GM23338 (cell line): ENCODE results near the gene NLGN3. TPM values are rescaled to one million over a fixed set of nuclear protein-coding genes. Genes with fewer than 3 reads are reported as not detected.

ENCODE experiments used
- ATAC-seq: fragments of 200-7000 bp; cut with Tn5 transposase; 3 replicates; pipeline ENCODE4 v1.9.1; 2020
- DNase-seq: peaks from one replicate; pipeline ENCODE4 v3.0.0-alpha.2; 2015; ENCODE audit warnings: low spot score
- H2AFZ ChIP-seq: fragments of 200-600 bp; sonication (generic); 2 replicates; pipeline ENCODE4 v1.8.0; 2016; ENCODE audit warnings: antibody characterized with exemption, mild to moderate bottlenecking, moderate library complexity
- H3F3A ChIP-seq: fragments of 200-600 bp; sonication (generic); replicated peaks from 2 replicates; pipeline ENCODE4 v1.8.0; 2017; ENCODE audit warnings: antibody characterized with exemption, mixed run types, low read depth
- H3K27ac ChIP-seq: fragments of 200-600 bp; sonication (generic); 2 replicates; pipeline ENCODE4 v1.6.1; 2016; ENCODE audit warnings: low read depth
- H3K27me3 ChIP-seq: fragments of 200-600 bp; sonication (generic); 2 replicates; pipeline ENCODE4 v1.8.0; 2016; ENCODE audit warnings: mild to moderate bottlenecking, mixed run types, moderate library complexity; ENCODE audit not compliant: insufficient read depth
- H3K36me3 ChIP-seq: fragments of 200-600 bp; sonication (generic); 2 replicates; pipeline ENCODE4 v1.8.0; 2016; ENCODE audit warnings: mild to moderate bottlenecking; ENCODE audit not compliant: insufficient read depth
- H3K4me1 ChIP-seq: fragments of 200-600 bp; sonication (generic); 2 replicates; pipeline ENCODE4 v1.8.0; 2016; ENCODE audit warnings: mild to moderate bottlenecking, moderate library complexity; ENCODE audit not compliant: insufficient read depth
- H3K4me2 ChIP-seq: fragments of 200-600 bp; sonication (generic); 2 replicates; pipeline ENCODE4 v1.7.1; 2017; ENCODE audit warnings: mixed run types
- H3K4me3 ChIP-seq: fragments of 200-600 bp; sonication (generic); 2 replicates; pipeline ENCODE4 v1.6.1; 2016; ENCODE audit warnings: mixed run types
- H3K79me2 ChIP-seq: fragments of 200-600 bp; sonication (generic); replicated peaks from 2 replicates; pipeline ENCODE4 v1.8.0; 2017; ENCODE audit warnings: mild to moderate bottlenecking; ENCODE audit not compliant: insufficient read depth
- H3K9me2 ChIP-seq: fragments of 200-600 bp; sonication (generic); 2 replicates; pipeline ENCODE4 v1.8.0; 2017; ENCODE audit not compliant: insufficient read depth
- H4K20me1 ChIP-seq: fragments of 200-600 bp; sonication (generic); replicated peaks from 2 replicates; pipeline ENCODE4 v1.8.0; 2017; ENCODE audit warnings: mild to moderate bottlenecking; ENCODE audit not compliant: insufficient read depth
- H3K27ac Mint-ChIP-seq: 2 replicates; pipeline ENCODE4 v1.8.0; 2020; ENCODE audit warnings: inconsistent platforms, mild to moderate bottlenecking, moderate library complexity, mixed read lengths
- H3K27me3 Mint-ChIP-seq: 3 replicates; pipeline ENCODE4 v1.8.0; 2022; ENCODE audit warnings: low read depth, mild to moderate bottlenecking, moderate library complexity, mixed read lengths, inconsistent platforms; ENCODE audit not compliant: insufficient read depth, poor library complexity
- H3K36me3 Mint-ChIP-seq: 3 replicates; pipeline ENCODE4 v1.8.0; 2021; ENCODE audit warnings: low read depth, mild to moderate bottlenecking, inconsistent platforms, moderate library complexity, mixed read lengths
- H3K4me1 Mint-ChIP-seq: 3 replicates; pipeline ENCODE4 v1.8.0; 2020; ENCODE audit warnings: mild to moderate bottlenecking, inconsistent platforms, mixed read lengths
- H3K4me3 Mint-ChIP-seq: 3 replicates; pipeline ENCODE4 v1.8.0; 2021; ENCODE audit warnings: moderate library complexity, mild to moderate bottlenecking, inconsistent platforms, mixed read lengths
- H3K9me3 Mint-ChIP-seq: 3 replicates; pipeline ENCODE4 v1.8.0; 2020; ENCODE audit warnings: moderate library complexity, mild to moderate bottlenecking, inconsistent platforms, mixed read lengths
- CREB1 ChIP-seq: fragments of 250-450 bp; sonication (Bioruptor Pico); IDR thresholded peaks from 2 replicates; pipeline ENCODE4 v1.5.0; 2020; ENCODE audit warnings: low read depth, mild to moderate bottlenecking, moderate library complexity
- EZH2 ChIP-seq: fragments of 200-600 bp; sonication (generic); IDR thresholded peaks from one replicate; pipeline ENCODE4 v1.8.0; 2017; ENCODE audit warnings: antibody characterized with exemption, mild to moderate bottlenecking, low read depth; ENCODE audit not compliant: unreplicated experiment
- NANOG ChIP-seq: IDR thresholded peaks from 2 replicates; pipeline ENCODE4 v1.6.1; 2016; ENCODE audit warnings: antibody characterized with exemption, borderline replicate concordance
- POLR2AphosphoS5 ChIP-seq: IDR thresholded peaks from 2 replicates; pipeline ENCODE4 v1.6.1; 2016; ENCODE audit warnings: antibody characterized with exemption, low read depth
- STAT1 ChIP-seq: IDR thresholded peaks from one replicate; pipeline ENCODE4 v1.6.1; 2016; ENCODE audit warnings: antibody characterized with exemption; ENCODE audit not compliant: unreplicated experiment
- ZNF114 ChIP-seq: fragments of 250-450 bp; sonication (Bioruptor Pico); IDR thresholded peaks from 2 replicates; pipeline ENCODE4 v1.5.0; 2020; ENCODE audit warnings: mild to moderate bottlenecking, moderate library complexity
- ZNF331 ChIP-seq: fragments of 250-450 bp; sonication (Bioruptor Pico); IDR thresholded peaks from 2 replicates; pipeline ENCODE4 v1.5.0; 2020; ENCODE audit warnings: low read depth, mild to moderate bottlenecking, moderate library complexity
- polyA plus RNA-seq: library from polyadenylated mRNA; unstranded; fragments of >200 nt; fragmentation: Nextera tagmentation; extraction: Ambion mirVana; gene quantifications from 2 replicates; pipeline ENCODE4 v1.2.1, GENCODE V29; 2016
- total RNA-seq: library from RNA; depleted of rRNA; stranded (reverse); fragments of >200 nt; shearing (Covaris generic); gene quantifications from 2 replicates; pipeline ENCODE4 v1.2.3, GENCODE V29; 2014
- TF ChIP-seq, protein P1 (sequence below): IDR thresholded peaks from 2 replicates; pipeline ENCODE4 v1.6.1; 2016; ENCODE audit warnings: antibody characterized with exemption
- TF ChIP-seq, protein P2 (sequence below): IDR thresholded peaks from one replicate; pipeline ENCODE4 v1.6.1; 2018; ENCODE audit warnings: antibody characterized with exemption; ENCODE audit not compliant: unreplicated experiment
- TF ChIP-seq, protein P3 (sequence below), 2 experiments: fragments of 200-600 bp in 1 of 2; sonication (generic) in 1 of 2; conservative IDR thresholded peaks; 2 replicates each; pipeline versions ENCODE4 v1.5.1 to v1.6.1; 2016 to 2017; ENCODE audit warnings: antibody characterized with exemption in 2 of 2, low read depth in 2 of 2, mild to moderate bottlenecking in 2 of 2, moderate library complexity in 1 of 2

Gene NLGN3
- total and polyA plus RNA-seq, 2 experiments from 2014 or later: 4.5 to 17.2 TPM

DNA sequence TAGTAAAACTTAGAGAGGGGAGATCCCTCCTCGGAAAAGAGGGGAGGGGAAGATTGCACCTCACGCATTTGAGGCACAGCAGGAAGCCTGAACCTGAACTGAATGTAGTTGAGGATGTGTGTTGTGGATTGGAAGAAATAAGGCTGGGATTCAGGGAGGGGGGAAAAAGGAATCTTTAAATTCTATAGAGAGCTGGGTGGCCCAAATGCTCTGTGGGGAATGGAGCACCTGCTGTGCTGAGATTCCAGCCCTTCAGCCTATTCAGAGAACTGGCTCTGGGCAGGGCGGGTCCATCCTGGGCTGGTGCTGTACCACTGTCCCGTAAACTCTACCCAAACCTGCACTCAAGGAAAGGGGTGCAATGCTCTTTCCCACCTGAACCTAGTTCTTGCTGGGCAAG lies 44.9 kb upstream of the NLGN3 start:
- Histone ChIP-seq H3K27me3 (peaks cover 4% of the 10 kb centered on the region; the same call in 1 of the 2 replicates), H3K36me3 (no peaks in the 10 kb centered on the region), H3K27ac (peak overlapping the region; percentile 90), H4K20me1 (no peaks in the 10 kb centered on the region), H3F3A (peaks cover 5% of the 10 kb centered on the region; the same call in 1 of the 2 replicates), H3K4me1 (peaks cover 54% of the 10 kb centered on the region), H2AFZ (no peak overlapping the region), H3K4me3 (peak overlapping the region; percentile 78), H3K4me2 (peak overlapping the region; percentile 84), H3K79me2 (peaks cover 18% of the 10 kb centered on the region), H3K9me2 (no peaks in the 10 kb centered on the region)
- TF ChIP-seq NANOG (no peak), CREB1 (CRISPR knock-in tag) (no peak), EZH2 (no peak), ZNF114 (CRISPR knock-in tag) (no peak), STAT1 (no peak), POLR2AphosphoS5 (no peak; the same call in 1 of the 2 replicates)
- TF ChIP-seq, protein P1, sequence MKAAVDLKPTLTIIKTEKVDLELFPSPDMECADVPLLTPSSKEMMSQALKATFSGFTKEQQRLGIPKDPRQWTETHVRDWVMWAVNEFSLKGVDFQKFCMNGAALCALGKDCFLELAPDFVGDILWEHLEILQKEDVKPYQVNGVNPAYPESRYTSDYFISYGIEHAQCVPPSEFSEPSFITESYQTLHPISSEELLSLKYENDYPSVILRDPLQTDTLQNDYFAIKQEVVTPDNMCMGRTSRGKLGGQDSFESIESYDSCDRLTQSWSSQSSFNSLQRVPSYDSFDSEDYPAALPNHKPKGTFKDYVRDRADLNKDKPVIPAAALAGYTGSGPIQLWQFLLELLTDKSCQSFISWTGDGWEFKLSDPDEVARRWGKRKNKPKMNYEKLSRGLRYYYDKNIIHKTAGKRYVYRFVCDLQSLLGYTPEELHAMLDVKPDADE: no peak
- TF ChIP-seq, protein P2, sequence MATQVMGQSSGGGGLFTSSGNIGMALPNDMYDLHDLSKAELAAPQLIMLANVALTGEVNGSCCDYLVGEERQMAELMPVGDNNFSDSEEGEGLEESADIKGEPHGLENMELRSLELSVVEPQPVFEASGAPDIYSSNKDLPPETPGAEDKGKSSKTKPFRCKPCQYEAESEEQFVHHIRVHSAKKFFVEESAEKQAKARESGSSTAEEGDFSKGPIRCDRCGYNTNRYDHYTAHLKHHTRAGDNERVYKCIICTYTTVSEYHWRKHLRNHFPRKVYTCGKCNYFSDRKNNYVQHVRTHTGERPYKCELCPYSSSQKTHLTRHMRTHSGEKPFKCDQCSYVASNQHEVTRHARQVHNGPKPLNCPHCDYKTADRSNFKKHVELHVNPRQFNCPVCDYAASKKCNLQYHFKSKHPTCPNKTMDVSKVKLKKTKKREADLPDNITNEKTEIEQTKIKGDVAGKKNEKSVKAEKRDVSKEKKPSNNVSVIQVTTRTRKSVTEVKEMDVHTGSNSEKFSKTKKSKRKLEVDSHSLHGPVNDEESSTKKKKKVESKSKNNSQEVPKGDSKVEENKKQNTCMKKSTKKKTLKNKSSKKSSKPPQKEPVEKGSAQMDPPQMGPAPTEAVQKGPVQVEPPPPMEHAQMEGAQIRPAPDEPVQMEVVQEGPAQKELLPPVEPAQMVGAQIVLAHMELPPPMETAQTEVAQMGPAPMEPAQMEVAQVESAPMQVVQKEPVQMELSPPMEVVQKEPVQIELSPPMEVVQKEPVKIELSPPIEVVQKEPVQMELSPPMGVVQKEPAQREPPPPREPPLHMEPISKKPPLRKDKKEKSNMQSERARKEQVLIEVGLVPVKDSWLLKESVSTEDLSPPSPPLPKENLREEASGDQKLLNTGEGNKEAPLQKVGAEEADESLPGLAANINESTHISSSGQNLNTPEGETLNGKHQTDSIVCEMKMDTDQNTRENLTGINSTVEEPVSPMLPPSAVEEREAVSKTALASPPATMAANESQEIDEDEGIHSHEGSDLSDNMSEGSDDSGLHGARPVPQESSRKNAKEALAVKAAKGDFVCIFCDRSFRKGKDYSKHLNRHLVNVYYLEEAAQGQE: no peak
- ATAC-seq (peak; percentile 23), DNase-seq (peak; percentile 85)
- peaks cover 10% of the 10 kb centered on the region; the same call in 1 of the 3 replicates for H3K36me3 Mint-ChIP-seq
- H3K4me1 Mint-ChIP-seq: peaks cover 50% of the 10 kb centered on the region
- no peaks in the 10 kb centered on the region; the same call in 2 of the 3 replicates for H3K9me3 Mint-ChIP-seq
- peaks cover 5% of the 10 kb centered on the region for H3K27me3 Mint-ChIP-seq
- H3K4me3 Mint-ChIP-seq: peak overlapping the region; percentile 66
- no peak overlapping the region for H3K27ac Mint-ChIP-seq

DNA sequence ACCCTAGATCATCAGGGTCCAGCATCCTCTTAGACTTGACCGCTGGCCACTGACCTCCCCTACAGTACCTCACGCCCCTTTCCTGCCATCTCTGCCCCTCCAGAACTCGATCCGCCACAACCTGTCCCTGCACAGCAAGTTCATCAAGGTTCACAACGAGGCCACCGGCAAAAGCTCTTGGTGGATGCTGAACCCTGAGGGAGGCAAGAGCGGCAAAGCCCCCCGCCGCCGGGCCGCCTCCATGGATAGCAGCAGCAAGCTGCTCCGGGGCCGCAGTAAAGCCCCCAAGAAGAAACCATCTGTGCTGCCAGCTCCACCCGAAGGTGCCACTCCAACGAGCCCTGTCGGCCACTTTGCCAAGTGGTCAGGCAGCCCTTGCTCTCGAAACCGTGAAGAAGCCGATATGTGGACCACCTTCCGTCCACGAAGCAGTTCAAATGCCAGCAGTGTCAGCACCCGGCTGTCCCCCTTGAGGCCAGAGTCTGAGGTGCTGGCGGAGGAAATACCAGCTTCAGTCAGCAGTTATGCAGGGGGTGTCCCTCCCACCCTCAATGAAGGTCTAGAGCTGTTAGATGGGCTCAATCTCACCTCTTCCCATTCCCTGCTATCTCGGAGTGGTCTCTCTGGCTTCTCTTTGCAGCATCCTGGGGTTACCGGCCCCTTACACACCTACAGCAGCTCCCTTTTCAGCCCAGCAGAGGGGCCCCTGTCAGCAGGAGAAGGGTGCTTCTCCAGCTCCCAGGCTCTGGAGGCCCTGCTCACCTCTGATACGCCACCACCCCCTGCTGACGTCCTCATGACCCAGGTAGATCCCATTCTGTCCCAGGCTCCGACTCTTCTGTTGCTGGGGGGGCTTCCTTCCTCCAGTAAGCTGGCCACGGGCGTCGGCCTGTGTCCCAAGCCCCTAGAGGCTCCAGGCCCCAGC lies 43.8 kb upstream of the NLGN3 start:
- H3K27me3 Mint-ChIP-seq: peaks cover 6% of the 10 kb centered on the region

More for the DNA sequence above, 43.8 kb upstream of the NLGN3 start:
- Mint-ChIP-seq H3K27ac (no peak overlapping the region), H3K4me3 (peak overlapping the region; percentile 43), H3K9me3 (no peaks in the 10 kb centered on the region), H3K36me3 (peaks cover 10% of the 10 kb centered on the region; the same call in 1 of the 3 replicates), H3K4me1 (peaks cover 50% of the 10 kb centered on the region)
- TF ChIP-seq ZNF331: no peak
- TF ChIP-seq, protein P3, sequence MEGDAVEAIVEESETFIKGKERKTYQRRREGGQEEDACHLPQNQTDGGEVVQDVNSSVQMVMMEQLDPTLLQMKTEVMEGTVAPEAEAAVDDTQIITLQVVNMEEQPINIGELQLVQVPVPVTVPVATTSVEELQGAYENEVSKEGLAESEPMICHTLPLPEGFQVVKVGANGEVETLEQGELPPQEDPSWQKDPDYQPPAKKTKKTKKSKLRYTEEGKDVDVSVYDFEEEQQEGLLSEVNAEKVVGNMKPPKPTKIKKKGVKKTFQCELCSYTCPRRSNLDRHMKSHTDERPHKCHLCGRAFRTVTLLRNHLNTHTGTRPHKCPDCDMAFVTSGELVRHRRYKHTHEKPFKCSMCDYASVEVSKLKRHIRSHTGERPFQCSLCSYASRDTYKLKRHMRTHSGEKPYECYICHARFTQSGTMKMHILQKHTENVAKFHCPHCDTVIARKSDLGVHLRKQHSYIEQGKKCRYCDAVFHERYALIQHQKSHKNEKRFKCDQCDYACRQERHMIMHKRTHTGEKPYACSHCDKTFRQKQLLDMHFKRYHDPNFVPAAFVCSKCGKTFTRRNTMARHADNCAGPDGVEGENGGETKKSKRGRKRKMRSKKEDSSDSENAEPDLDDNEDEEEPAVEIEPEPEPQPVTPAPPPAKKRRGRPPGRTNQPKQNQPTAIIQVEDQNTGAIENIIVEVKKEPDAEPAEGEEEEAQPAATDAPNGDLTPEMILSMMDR (conservative IDR thresholded peaks at IDR 0.05; ENCODE audit: low read depth in 2 of 2): peak in 1 of 2 experiments; percentile 30; a peak in 2 of 4 replicates
- Histone ChIP-seq H3F3A (peaks cover 5% of the 10 kb centered on the region; the same call in 1 of the 2 replicates), H4K20me1 (no peaks in the 10 kb centered on the region), H3K4me3 (peak overlapping the region; percentile 47), H3K36me3 (no peaks in the 10 kb centered on the region), H3K4me2 (peak overlapping the region; percentile 68), H3K79me2 (peaks cover 18% of the 10 kb centered on the region), H3K9me2 (no peaks in the 10 kb centered on the region), H3K27ac (peak overlapping the region; percentile 89), H3K4me1 (peaks cover 57% of the 10 kb centered on the region), H3K27me3 (peaks cover 4% of the 10 kb centered on the region; the same call in 1 of the 2 replicates), H2AFZ (no peak overlapping the region)
- ATAC-seq: no peak; the same call in 2 of the 3 replicates
- DNase-seq: no peak
